ENCODE measurements around the gene ABCB8. TPM values are rescaled to one million over a fixed set of nuclear protein-coding genes. Genes with fewer than 3 reads are reported as not detected.

The ABCB8 gene
- polyA plus RNA-seq (ENCODE audit: insufficient read length in 3 of 3): 10 to 100 TPM; 21.8 to 37.3 (median 29.9) TPM
- long read RNA-seq, donor 1: 0 reads
- long read RNA-seq, donor 2, full-length matches to known transcripts: 2 of 2 reads
- long read RNA-seq, donor 2, partial matches to known transcripts: 0 of 2 reads
- long read RNA-seq, donor 2, other reads (novel, unspliced or antisense): 0 of 2 reads
- long read RNA-seq, donor 3, full-length matches to known transcripts: 4 of 4 reads
- long read RNA-seq, donor 3, partial matches to known transcripts: 0 of 4 reads
- long read RNA-seq, donor 3, other reads (novel, unspliced or antisense): 0 of 4 reads
- long read RNA-seq, donor 4, full-length matches to known transcripts: 1 of 1 reads
- long read RNA-seq, donor 4, partial matches to known transcripts: 0 of 1 reads
- long read RNA-seq, donor 4, other reads (novel, unspliced or antisense): 0 of 1 reads
- long read RNA-seq, donor 5, full-length matches to known transcripts: 2 of 2 reads
- long read RNA-seq, donor 5, partial matches to known transcripts: 0 of 2 reads
- long read RNA-seq, donor 5, other reads (novel, unspliced or antisense): 0 of 2 reads
- long read RNA-seq, donor 6, full-length matches to known transcripts: 2 of 2 reads
- long read RNA-seq, donor 6, partial matches to known transcripts: 0 of 2 reads
- long read RNA-seq, donor 6, other reads (novel, unspliced or antisense): 0 of 2 reads
- long read RNA-seq, donor 7, full-length matches to known transcripts: 4 of 13 reads
- long read RNA-seq, donor 7, partial matches to known transcripts: 9 of 13 reads
- long read RNA-seq, donor 7, other reads (novel, unspliced or antisense): 0 of 13 reads
- long read RNA-seq, donor 8, partial matches to known transcripts: 0 of 1 reads
- long read RNA-seq, donor 8, other reads (novel, unspliced or antisense): 0 of 1 reads
- long read RNA-seq, donor 9, full-length matches to known transcripts: 3 of 3 reads
- long read RNA-seq, donor 9, partial matches to known transcripts: 0 of 3 reads
- long read RNA-seq, donor 9, other reads (novel, unspliced or antisense): 0 of 3 reads
- long read RNA-seq, donor 10, full-length matches to known transcripts: 1 of 1 reads
- long read RNA-seq, donor 10, partial matches to known transcripts: 0 of 1 reads
- long read RNA-seq, donor 10, other reads (novel, unspliced or antisense): 0 of 1 reads
- long read RNA-seq, donor 11, full-length matches to known transcripts: 2 of 2 reads
- long read RNA-seq, donor 11, partial matches to known transcripts: 0 of 2 reads
- long read RNA-seq, donor 11, other reads (novel, unspliced or antisense): 0 of 2 reads
- long read RNA-seq, donor 12, full-length matches to known transcripts: 8 of 8 reads
- long read RNA-seq, donor 12, partial matches to known transcripts: 0 of 8 reads
- long read RNA-seq, donor 12, other reads (novel, unspliced or antisense): 0 of 8 reads
- long read RNA-seq, donor 13: 0 reads
- long read RNA-seq, donor 14, full-length matches to known transcripts: 2 of 14 reads
- long read RNA-seq, donor 14, partial matches to known transcripts: 12 of 14 reads
- long read RNA-seq, donor 14, other reads (novel, unspliced or antisense): 0 of 14 reads
- long read RNA-seq, donor 15, full-length matches to known transcripts: 5 of 5 reads
- long read RNA-seq, donor 15, partial matches to known transcripts: 0 of 5 reads
- long read RNA-seq, donor 15, other reads (novel, unspliced or antisense): 0 of 5 reads
- long read RNA-seq, donor 16, full-length matches to known transcripts: 2 of 35 reads
- long read RNA-seq, donor 16, partial matches to known transcripts: 16 of 35 reads
- long read RNA-seq, donor 16, other reads (novel, unspliced or antisense): 17 of 35 reads

- peak; percentile 99 for DNase-seq
These were observed at the start of gene ABCB8 for GRCh38 chr7:151028131-151028947. Gene ABCB8, plus strand, starts transcription at chr7:151028450. Its CDS starts 66 bp downstream, at chr7:151028516.

DNA sequence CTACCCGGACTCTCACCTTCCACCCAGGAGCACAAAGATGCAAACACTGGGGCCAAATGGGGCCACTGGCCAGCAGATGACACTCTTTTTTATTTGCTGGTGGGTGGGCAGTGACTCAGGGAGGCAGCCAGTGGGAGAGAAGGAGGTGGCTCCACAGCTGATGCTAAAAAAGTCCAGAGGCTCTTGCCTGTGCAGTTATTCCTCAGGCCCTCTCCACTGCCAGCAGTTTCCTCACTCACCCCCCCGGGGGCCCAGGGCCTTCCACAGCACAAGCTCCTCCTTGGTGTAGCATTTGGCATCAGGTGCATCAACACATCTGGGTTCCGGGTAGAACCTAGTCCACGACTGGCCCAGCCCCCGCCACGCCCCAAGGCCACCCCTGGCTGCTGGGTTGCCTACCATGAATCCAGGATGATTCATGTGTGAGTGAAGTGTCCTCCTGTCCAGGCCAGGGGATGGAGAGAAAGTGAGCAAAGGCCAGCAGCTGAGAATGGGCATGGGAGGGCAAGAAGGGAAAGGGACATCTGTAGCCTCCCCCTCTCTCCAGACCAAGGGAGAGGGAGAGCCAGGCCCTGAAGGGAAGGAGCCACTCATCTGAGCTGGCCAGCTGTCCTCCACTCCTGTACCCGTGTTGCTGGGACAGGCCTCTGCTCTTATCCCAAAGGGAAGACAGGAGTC, 48.4 kb upstream of the ABCB8 start:
- no peak for DNase-seq

- DNase-seq: no peak
These were observed 47.6 kb upstream of the ABCB8 start for GRCh38 chr7:150980663-150981062.

GRCh38 chr7:150981644-150982043, 46.6 kb upstream of the ABCB8 start:
- DNase-seq: no peak

- no peak for DNase-seq
These were observed 45.9 kb upstream of the ABCB8 start for GRCh38 chr7:150982351-150982750.

DNA sequence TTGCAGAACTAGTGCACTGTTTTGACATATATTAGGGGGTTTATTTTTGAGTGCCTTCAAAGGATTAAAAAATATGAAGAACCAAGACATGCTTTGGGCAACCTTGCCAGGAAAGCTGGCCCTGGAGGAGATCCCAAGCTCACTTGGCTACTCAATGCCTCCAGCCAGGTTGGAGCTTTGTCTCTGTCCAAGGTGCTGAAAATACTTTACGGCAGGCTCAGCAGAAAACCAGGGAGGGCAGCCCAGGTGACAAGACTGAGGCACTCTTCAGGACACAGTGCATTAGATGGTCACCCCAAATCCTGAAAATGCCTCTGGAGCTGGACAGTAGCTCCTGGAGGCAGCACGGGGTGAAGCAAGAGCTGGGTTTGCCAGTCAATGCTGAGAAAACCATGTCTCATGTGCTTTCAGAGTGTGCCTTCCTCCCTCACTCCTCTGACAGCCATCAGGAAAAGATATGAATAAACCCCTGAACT, 44.3 kb upstream of the ABCB8 start:
- DNase-seq: no peak

GRCh38 chr7:150986099-150986512, 42.1 kb upstream of the ABCB8 start:
- no peak for DNase-seq

DNA sequence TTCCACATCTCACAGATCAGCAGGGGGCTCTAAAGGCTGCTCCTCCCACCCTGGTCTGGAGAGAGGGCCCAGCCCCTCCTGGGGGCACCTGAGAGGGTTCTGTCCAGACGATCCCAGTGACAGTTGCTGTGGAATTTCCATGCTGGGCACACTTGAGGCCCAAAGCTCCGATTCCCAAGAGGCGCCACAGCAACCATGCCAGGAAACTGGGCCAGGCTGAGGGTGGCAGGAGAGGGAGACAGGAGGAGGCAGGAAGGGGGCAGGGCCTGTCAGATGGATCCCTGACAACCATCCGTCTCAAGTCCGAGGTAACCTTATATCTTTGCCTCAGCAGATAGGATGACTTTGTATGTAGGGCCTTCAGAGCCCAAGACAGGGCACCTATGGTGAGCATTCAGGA, 41.7 kb upstream of the ABCB8 start:
- DNase-seq: no peak

- no peak for DNase-seq
These were observed 39.7 kb upstream of the ABCB8 start for GRCh38 chr7:150988230-150989226.

DNA sequence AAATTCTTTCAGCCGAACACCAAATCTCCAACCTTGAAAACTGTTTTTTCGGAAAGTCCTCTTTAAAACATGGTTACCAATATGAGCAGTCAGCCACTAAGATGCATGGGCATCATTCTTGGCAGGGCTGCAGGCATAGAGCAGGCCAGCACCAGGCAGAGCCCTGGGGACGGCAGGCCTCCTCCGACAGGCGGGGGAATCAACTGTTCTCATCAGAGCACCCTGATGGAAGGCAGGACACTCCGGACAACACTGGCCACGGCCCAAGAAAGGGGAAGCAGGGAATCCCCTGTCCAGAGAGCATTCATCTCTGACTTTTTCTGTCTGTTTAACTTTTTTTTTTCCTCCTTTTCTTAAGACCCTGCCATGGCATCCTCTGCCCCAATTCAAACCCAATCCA, 38.8 kb upstream of the ABCB8 start:
- no peak for DNase-seq

DNA sequence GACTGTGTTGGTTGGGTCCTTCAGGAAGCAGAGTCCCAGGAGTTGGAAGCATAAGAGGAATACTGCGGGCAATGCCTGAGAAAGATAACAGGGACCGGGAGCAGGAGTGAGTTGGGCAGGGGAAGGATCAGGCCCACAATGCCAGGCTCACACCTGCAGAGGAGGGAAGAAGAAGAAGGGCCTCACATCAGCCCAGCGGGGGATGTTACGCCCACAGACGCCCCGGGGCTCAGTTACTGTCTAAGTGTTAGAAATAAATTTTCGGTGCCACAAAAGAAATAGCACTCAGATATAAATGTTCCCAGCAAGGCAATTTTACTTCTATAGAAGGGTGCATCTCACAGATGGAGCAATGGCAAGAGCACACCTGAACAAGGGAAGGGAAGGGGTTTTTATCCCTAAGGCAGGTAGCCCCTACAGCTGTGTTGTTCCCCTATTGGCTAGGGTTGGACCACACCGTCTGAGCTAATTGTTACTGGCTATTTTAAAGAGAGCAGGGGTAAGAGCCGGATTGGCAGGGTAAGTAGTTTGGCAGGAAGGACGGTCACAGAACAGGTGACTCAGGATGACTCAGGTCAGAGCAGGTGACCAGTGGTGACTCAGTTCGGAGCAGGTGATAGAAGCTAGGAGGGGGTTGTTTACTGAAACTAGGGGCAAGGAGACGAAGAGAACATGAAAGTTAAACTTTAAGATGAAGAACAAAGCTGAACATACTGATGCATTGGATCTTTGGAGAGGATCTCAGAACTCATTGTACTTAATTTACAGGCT, 37.6 kb upstream of the ABCB8 start, which contains the start of gene NOS3:
Gene NOS3, plus strand, starts transcription at position 602 of the 771 bp plus-strand sequence. CDS start 2,787 bp downstream, outside the sequence.
- no peak for DNase-seq

GRCh38 chr7:150992051-150992640, 36.1 kb upstream of the ABCB8 start:
- no peak for DNase-seq

DNA sequence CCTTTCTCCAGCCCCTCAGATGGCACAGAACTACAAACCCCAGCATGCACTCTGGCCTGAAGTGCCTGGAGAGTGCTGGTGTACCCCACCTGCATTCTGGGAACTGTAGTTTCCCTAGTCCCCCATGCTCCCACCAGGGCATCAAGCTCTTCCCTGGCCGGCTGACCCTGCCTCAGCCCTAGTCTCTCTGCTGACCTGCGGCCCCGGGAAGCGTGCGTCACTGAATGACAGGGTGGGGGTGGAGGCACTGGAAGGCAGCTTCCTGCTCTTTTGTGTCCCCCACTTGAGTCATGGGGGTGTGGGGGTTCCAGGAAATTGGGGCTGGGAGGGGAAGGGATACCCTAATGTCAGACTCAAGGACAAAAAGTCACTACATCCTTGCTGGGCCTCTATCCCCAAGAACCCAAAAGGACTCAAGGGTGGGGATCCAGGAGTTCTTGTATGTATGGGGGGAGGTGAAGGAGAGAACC, 35.4 kb upstream of the ABCB8 start:
- DNase-seq: no peak

GRCh38 chr7:150993511-150993910, 34.7 kb upstream of the ABCB8 start:
- no peak for DNase-seq

- DNase-seq: no peak
These were observed 34.0 kb upstream of the ABCB8 start for GRCh38 chr7:150994141-150994837.
